ENCODE measurements around the gene PDAP1. TPM values are rescaled to one million over a fixed set of nuclear protein-coding genes. Genes with fewer than 3 reads are reported as not detected.

Gene PDAP1
- total and polyA plus RNA-seq, 2 experiments from 2014 or later = 52.6 to 93.9 TPM

DNA sequence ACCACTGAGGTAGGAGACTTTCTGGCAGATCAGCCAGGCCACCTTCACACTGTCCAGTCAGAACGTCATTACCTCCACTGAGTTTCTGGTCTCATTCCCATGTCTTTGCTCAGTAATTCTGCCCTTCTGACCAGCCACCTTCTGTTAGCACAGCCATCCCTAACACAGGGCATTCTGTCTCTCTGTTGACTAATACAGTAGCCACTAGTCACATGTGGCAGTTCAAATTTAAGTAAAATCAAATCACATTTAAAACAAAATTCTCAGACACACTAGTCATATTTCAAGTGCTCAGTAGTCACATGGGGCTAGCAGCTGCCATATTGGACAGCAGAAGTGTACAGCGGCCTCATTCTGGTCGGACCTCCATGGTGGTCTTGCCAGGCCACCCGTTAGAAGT is 37.7 kb upstream of the PDAP1 start:
- H2AFZ ChIP-seq = no peak overlapping the region
- H4K20me1 ChIP-seq (ENCODE audit: insufficient read depth, poor library complexity, severe bottlenecking) = no peaks in the 10 kb centered on the region
- TF ChIP-seq EZH2phosphoT487 (IDR thresholded peaks at IDR 0.05; ENCODE audit: low read depth, severe bottlenecking, unreplicated experiment) (no peak), EZH2 (IDR thresholded peaks at IDR 0.05; ENCODE audit: borderline replicate concordance) (no peak)
- TF ChIP-seq, protein P1, sequence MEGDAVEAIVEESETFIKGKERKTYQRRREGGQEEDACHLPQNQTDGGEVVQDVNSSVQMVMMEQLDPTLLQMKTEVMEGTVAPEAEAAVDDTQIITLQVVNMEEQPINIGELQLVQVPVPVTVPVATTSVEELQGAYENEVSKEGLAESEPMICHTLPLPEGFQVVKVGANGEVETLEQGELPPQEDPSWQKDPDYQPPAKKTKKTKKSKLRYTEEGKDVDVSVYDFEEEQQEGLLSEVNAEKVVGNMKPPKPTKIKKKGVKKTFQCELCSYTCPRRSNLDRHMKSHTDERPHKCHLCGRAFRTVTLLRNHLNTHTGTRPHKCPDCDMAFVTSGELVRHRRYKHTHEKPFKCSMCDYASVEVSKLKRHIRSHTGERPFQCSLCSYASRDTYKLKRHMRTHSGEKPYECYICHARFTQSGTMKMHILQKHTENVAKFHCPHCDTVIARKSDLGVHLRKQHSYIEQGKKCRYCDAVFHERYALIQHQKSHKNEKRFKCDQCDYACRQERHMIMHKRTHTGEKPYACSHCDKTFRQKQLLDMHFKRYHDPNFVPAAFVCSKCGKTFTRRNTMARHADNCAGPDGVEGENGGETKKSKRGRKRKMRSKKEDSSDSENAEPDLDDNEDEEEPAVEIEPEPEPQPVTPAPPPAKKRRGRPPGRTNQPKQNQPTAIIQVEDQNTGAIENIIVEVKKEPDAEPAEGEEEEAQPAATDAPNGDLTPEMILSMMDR (IDR thresholded peaks at IDR 0.05; ENCODE audit: poor library complexity) = no peak
- no peaks in the 10 kb centered on the region for H3K27me3 ChIP-seq
- no peaks in the 10 kb centered on the region for H3K36me3 ChIP-seq (replicated peaks; ENCODE audit: insufficient read depth, low read depth)
- WGBS (ENCODE audit: low lambda C conversion rate, missing lambda C conversion rate) = 98% methylated on average over 4 of the region's 4 CpGs
- DNase-seq (ENCODE audit: low spot score) = no peak
- no peak overlapping the region for H3K4me2 ChIP-seq
- no peaks in the 10 kb centered on the region for H3K9me2 ChIP-seq (replicated peaks; ENCODE audit: insufficient read depth)
- no peak overlapping the region for H3K4me3 ChIP-seq
- H3K4me1 ChIP-seq (ENCODE audit: insufficient read depth) = no peaks in the 10 kb centered on the region
- H3K9me3 ChIP-seq (ENCODE audit: low read depth) = no peaks in the 10 kb centered on the region
- peaks cover 24% of the 10 kb centered on the region for H3K79me2 ChIP-seq
- no peak overlapping the region for H3K27ac ChIP-seq

DNA sequence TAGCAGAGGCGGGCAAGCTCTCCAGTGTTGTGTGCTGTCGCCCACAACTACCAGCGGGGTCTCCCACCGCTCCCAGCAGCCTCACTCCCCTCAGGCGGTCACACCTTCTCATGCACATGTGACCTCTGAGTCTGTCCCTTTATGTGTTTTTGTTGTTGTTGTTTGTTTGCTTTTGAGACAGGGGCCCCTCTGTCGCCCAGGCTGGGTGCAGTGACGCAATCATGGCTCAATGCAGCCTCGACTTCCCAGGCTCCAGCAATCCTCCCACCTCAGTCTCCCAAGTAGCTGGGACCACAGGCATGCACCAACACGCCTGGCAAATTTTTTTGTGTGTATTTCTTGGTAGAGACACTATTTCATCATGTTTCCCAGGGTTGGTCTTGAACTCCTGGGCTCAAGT is 31.8 kb upstream of the PDAP1 start:
- TF ChIP-seq, protein P1 (IDR thresholded peaks at IDR 0.05; ENCODE audit: poor library complexity) = no peak
- no peak for TF ChIP-seq EZH2phosphoT487 (IDR thresholded peaks at IDR 0.05; ENCODE audit: low read depth, severe bottlenecking, unreplicated experiment)
- peaks cover 71% of the 10 kb centered on the region for H3K79me2 ChIP-seq
- peak overlapping the region; percentile 90 for H3K4me2 ChIP-seq
- no peak overlapping the region for H2AFZ ChIP-seq
- H3K27ac ChIP-seq = no peak overlapping the region
- H3K36me3 ChIP-seq (replicated peaks; ENCODE audit: insufficient read depth, low read depth) = no peaks in the 10 kb centered on the region
- WGBS (ENCODE audit: low lambda C conversion rate, missing lambda C conversion rate) = 74% methylated on average over 9 of the region's 9 CpGs
- DNase-seq (ENCODE audit: low spot score) = no peak
- peaks cover 6% of the 10 kb centered on the region for H4K20me1 ChIP-seq (ENCODE audit: insufficient read depth, poor library complexity, severe bottlenecking)
- peaks cover 10% of the 10 kb centered on the region for H3K4me1 ChIP-seq (ENCODE audit: insufficient read depth)
- H3K9me3 ChIP-seq (ENCODE audit: low read depth) = no peaks in the 10 kb centered on the region
- no peaks in the 10 kb centered on the region for H3K27me3 ChIP-seq
- no peak overlapping the region for H3K4me3 ChIP-seq
- H3K9me2 ChIP-seq (replicated peaks; ENCODE audit: insufficient read depth) = no peaks in the 10 kb centered on the region

DNA sequence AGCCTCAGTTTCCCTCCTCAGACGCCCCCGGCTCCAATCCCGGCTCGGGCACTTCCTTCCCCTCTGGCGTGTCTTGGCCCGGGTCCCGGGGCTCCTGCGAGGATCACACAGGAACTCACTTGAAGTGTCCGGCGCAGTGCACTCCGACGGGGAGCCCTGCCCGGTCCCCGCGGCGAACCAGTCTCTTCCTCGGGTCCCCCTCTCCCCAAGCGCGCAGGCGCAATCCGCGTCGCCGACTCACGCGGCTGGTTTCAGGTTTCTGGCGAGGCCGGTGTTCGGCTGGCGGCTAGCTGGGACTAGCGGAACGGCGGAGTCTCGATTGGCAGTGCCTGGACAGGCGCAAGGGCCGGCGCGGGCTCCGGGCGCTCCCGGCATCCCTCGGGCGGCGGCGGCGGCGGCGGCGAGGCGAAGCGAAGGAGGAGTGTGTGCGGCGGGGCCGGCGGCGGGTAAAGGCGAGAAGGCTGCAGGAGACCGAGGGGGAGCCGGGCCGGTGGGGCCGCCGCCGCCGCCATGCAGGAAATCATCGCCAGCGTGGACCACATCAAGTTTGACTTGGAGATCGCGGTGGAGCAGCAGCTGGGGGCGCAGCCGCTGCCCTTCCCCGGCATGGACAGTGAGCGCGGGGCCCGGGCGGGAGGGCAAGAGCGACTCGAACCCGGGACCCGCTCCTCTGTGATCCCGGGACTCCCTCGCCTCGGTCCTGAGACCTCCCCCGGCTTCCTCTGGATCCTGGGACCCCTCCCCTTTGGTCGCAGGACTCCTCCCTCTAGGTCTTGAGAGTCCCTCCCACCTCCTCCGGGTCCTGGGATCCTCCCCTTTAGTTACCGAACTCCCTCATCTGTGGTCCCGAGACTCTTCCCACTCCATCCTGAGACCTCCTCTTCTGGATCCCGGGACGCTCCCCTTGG is 30.4 kb upstream of the PDAP1 start, which contains the start of the genes CPSF4 and PTCD1:
Gene CPSF4, plus strand, starts transcription at position 371 of the 908 bp plus-strand sequence. Its CDS starts 140 bp downstream, at position 511.
Gene PTCD1, minus strand, starts transcription at position 226 of the 908 bp plus-strand sequence. CDS start 3,556 bp downstream, outside the sequence.
- peak; percentile 99 for DNase-seq (ENCODE audit: low spot score)
- peaks cover 73% of the 10 kb centered on the region for H3K79me2 ChIP-seq
- peak within 1 kb of the TSS; percentile 93 for H3K4me3 ChIP-seq
- TF ChIP-seq EZH2phosphoT487 (IDR thresholded peaks at IDR 0.05; ENCODE audit: low read depth, severe bottlenecking, unreplicated experiment) = no peak
- TF ChIP-seq, protein P1 (IDR thresholded peaks at IDR 0.05; ENCODE audit: poor library complexity) = no peak
- TF ChIP-seq EZH2 (IDR thresholded peaks at IDR 0.05; ENCODE audit: borderline replicate concordance) = no peak
- WGBS (ENCODE audit: low lambda C conversion rate, missing lambda C conversion rate) = 1% methylated on average over 61 of the region's 89 CpGs
- no peaks in the 10 kb centered on the region for H3K9me2 ChIP-seq (replicated peaks; ENCODE audit: insufficient read depth)
- H3K9me3 ChIP-seq (ENCODE audit: low read depth) = no peaks in the 10 kb centered on the region
- peaks cover 6% of the 10 kb centered on the region for H4K20me1 ChIP-seq (ENCODE audit: insufficient read depth, poor library complexity, severe bottlenecking)
- H3K27me3 ChIP-seq = no peaks in the 10 kb centered on the region
- no peaks in the 10 kb centered on the region for H3K36me3 ChIP-seq (replicated peaks; ENCODE audit: insufficient read depth, low read depth)
- H3K27ac ChIP-seq = peak within 1 kb of the TSS; percentile 91
- peak within 1 kb of the TSS; percentile 90 for H3K4me2 ChIP-seq
- peak within 1 kb of the TSS; percentile 86 for H2AFZ ChIP-seq
- peaks cover 10% of the 10 kb centered on the region for H3K4me1 ChIP-seq (ENCODE audit: insufficient read depth)

Data from hepatocyte (in vitro differentiated cells).